Embryonic facial prominence (tissue), 1 donor: ENCODE results near the gene ARHGAP22.
"Not testable (repeated sequence)": the region's sequence is repeated elsewhere in the genome, so short reads cannot be mapped to it uniquely, and the experiment has no call there.

Experiments used
- DNase-seq: peaks from one replicate; pipeline ENCODE4 v3.0.0-alpha.2; 2016; ENCODE audit errors: extremely low spot score

The ARHGAP22 gene

DNA sequence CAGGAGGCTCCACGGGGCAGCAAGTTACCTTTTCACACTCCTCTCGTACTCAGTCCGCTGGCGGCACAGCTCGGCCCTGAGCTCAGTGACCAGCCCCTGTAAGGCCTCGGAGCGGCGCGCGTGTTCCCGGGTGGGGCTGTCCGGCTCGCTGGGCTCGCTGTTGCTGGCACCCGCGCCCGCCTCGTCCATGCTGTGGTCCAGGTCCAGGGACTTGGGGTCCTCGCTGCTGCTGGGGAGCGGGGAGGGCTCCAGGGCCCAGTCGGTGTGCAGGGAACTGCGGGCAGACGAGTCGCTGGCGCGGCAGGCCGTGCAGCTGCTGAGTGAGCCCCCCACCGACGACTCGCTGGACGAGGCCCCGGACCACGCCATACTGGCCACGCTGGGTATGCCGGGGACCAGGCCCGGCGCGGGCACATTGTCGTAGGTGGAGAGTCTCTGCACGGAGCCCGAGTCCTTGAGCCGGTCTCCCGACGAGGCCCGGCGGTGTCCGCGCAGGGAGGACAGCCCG is 154.6 kb downstream of the ARHGAP22 start:
- no peak for DNase-seq

DNA sequence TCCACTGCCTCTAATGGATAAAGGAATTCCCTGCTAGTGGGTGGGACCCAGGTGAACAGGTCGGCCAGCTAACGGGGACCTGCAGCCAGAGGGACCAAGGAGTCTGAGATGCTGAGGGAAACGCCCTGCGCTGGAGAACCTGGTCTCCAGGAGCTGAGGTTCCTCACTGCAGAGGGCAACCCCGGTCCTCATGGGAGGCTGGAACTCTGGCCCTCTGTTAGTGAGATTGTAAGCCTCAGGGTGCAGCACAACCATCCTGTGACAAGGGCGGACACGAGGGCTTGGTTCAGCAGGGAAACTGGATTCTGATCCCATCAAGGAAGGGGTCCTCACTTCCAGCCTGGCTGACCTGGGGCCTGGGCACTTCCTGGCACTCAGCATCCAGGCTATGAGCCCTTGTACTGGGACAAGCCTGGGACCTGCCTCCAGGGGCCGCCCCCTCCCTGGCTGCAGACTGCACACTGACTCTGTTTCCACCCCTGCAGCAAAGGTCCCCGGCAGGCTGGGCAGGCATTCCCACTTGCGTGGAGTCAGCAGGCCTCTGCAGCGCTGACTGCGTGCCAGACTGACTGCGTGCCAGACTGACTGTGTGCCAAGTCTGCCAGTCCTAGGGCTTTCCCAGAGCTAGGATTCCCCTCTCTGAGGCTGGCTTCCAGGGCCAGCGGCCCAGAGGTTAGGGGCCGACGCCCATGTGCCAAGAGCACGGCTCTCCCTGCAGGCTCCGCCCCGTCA is 155.2 kb downstream of the ARHGAP22 start:
- no peak for DNase-seq

DNA sequence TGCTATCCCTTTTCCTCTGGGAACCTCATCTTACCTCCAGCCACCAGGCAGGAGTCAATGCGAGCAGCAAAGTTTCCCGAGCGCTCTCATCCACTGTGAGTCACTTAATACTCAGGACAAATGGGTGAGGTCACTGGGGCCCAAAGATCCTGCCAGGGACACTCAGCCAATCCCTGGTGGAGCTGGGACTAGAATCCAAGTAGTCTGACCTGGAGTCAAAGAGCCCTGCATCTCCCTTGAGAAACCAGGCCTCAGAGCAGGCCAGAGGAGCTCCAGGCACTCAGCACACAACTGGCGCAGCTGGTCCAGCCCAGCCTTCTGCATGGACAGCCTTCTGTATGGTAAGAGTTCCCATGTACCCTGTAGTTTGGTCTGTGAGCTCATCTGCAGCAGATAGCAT is 156.1 kb downstream of the ARHGAP22 start:
- DNase-seq = no peak

DNA sequence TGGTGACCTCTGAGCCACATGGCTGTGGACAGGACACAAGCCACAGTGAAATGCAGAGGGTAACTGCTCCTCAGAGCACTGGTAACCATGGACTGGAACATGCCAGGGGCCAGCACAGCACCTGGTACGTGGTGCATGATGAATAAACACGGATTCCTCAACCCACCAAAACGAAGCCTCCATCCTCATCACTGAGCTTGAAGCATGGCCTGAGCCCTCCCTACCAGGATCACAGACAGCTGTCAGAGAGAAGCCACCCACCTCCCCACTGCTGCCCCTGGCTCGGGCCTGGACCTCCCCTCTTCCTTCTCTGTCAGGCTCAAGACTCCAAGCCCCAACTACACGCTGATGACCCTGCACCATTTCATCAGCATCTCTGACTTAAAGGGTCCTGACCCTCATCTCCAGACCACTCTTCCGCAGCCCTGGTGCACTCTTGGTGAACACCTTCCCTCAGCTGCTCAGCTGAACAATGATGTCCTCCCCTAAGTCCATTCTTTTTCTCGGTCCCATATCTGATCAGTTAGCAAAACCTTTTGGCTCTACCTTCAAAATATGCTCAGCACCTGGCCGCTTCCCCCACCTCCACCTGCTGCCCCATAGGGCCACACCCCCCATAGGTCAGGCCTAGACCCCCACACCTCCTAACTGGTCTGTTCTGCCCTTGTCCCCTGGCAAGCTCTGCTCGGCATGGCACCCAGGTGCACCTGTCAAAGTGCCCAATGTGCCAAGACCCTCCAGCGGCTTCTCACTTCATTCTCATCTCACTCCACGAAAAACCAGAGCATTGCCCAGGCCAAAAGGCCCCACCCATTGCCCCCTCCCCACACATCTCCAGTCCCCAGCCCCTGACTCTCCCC is 157.3 kb downstream of the ARHGAP22 start:
- DNase-seq = no peak

DNA sequence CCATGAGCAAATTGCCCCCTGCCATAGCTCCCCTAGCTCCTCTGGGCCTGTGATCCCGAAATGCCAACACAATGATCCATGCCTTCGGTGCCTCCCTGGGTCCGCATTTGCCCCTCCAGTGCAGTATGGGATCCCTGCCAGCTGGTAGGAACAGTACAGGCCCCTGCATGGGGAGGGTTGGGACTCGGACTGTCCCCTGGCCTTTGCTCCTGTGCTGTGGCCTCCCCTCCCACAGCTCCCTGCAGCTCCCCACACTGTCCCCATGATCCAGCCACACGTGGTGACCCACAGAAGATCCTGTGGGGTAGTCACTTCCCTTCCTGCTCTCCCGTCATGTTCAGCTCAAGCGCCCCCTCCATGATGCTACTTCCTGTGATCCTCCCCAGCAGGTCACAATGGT is 158.1 kb downstream of the ARHGAP22 start:
- DNase-seq = no peak

DNA sequence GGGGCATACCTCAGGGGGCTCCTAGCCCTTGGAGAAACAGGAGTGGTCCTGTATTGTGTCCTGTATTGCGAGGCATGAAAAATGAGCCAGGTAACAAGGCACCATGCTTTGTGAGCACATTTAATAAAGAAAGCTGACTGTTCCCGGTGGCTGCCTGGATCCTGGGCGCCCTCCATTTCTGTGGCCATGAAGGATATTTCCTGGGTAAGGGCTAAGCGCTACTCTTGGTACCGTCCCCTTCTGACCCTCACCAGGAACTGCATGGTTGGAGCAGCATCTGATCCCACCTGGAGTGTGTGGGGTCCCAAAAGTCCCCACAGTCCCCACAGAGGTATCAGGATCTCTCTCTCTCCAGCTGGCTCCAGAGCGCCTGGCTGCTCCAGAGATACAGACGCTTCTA is 158.9 kb downstream of the ARHGAP22 start:
- DNase-seq = no peak

DNA sequence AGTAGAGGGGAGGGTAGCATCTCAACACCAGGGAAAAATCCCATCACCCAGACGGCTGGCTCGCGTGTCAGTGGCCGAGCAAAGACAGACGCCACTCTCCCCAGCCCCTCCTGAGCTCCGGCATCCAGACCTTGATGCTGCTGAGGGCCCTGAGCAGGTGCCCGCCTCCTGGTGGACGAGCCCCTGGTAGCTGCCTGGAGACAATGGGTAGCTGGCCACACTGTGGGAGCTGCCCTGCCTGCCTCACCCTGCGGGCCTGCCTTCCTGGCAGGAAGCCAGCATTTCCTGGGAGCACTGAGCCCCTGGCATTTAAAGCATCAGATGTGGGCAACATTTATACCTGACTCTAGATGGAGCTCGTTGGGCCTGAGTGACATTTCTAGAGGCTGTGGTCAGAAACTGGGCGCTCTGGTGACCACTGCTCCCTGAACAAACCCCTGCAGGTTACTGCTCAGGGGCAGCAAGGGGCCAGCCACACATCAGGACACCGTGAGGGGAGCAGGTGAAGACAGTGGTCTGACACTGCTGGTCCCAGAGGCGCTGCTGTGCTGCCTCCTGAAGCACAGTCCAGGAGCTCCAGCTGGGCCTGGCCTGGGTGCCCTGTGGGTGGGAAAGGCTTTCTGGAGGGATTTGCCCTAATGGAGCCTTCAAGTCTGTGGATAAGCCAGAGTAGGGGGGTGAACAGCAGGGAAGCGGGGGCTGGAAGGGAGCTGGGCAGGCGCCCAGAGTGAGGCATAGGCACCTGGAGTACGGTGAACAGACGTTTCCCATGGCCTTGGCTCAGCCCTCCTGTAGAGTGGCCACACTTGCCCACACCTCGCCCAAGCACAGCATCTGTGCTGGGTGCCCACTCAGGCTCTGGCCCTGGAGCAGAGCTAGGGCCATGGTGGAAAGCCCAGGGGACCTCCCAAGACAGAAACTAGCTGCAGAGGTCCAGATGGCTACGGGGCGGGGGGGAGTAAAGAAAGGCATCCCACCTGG is 159.7 kb downstream of the ARHGAP22 start:
- no peak for DNase-seq

- DNase-seq = no peak
These were observed 160.6 kb downstream of the ARHGAP22 start for GRCh38 chr10:48444266-48444665.

DNA sequence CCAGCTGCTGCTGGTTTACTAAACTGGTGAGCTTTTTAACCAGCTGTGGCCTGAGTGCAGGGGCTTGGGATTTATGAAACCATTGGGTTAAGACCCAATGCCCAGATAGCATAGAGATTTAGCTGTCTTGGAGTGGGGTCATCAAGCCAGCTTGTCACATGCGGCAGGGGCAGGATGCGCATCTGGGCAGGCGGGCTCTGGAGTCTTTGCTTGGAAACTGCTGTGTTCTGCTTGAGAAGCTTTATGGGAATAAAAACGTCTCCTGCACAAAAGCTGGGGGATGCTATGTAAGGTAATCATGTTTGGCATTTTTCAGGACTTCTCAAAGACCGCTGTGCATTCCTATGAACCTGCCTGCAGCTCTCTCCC is 162.1 kb downstream of the ARHGAP22 start:
- no peak for DNase-seq

DNA sequence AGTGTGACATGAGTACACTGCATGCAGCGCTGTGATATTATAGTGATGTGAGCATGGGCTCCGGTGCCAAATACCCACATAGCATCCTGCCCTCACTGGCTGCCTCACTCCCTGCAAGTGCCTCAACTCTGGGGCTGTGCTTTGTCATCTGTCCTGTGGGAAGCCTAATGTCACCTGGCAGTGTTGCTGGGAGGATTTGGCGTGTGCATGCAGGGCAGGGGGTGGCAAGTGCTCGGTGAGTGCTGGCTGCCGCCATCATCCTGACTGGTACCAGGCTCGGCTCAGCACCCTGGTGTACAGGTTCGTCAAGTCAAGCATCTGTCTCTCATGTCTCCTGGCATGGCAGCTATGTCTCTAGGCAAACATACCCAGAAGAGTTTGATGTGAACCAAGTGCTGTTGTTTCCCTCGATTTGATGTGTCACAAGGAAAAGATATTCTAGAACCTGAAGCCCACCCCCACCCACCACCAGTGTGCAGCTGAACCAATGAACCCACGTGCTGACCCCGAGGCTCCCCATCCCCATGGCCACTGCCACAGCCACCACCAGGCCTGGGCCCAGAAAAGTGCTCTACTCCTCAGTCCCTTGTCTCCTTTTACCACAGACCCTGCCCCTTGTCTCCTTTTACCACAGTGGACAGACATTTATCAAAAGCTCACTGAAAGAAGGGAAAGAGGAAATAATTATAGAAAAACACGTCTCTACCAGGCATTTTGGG is 162.6 kb downstream of the ARHGAP22 start:
- no peak for DNase-seq

DNA sequence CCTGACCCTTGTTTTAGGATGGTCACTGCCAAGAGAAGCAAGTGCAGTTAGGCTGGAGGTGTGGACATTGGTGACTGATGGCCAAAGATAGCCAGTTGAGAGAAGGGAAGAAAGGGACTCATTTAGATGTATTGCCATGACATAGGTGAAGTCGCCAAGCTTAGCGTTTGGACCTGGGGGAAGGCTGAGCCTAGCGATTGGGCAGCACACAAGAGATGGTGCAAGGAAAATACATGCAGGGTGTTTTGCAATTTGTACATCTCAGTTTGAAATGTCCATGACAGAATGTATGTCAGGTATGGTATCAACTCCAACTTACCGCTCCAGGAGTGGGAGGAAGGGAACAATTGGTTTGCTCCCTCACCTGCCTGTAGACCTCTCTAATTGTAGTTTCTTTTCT is 164.1 kb downstream of the ARHGAP22 start:
- no peak for DNase-seq

- no peak for DNase-seq
These were observed 165.3 kb downstream of the ARHGAP22 start for GRCh38 chr10:48439581-48440041.

GRCh38 chr10:48439031-48439430 is 165.8 kb downstream of the ARHGAP22 start:
- no peak for DNase-seq

DNA sequence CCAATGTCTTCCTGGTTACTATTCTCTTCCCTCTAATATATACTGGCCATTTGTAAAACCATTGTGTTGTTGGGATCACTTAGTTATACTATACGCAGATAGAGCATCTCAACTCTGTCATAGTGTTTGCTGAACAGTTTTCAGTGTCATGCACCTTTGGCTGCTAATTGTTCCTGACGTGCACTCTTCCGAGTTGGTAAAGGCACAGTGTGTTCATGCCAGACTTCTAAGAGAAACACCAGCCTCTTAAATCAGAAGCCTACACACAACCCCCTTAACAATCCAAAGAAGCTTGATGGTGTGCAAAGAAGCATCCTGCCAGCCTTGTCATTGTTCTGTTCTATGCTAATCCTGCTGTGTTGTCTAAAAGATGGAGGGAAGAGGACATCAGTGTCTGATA is 167.3 kb downstream of the ARHGAP22 start:
- DNase-seq = no peak

- DNase-seq = no peak
These were observed 173.0 kb downstream of the ARHGAP22 start for GRCh38 chr10:48431871-48432270.

DNA sequence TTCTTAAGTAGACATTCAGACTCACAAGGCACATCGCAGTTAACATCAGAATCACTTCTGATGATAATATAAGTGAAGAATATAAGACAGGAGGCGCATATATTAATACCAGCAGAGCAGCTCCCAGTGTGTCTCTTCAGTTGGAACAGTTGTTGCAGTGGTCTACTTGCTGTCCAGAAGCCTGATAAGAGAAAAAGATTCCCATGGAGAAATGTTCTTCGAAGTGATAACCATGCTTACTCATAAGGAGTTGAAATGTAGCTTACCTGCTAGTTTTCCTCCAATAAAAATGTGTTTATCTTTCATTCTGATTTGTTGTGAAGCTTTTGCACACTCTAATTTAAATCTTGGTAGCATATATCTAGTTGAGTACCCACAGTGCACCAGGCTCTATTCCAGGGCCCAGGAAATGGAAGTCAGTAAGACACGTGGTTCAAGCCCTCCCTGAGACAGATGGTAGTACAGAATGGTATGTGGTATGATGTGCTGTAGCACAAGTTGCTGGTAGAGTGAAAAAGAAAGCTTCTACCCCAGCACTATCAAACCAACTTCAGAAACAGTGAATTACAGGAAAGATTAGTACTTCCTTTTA is 174.4 kb downstream of the ARHGAP22 start:
- no peak for DNase-seq

DNA sequence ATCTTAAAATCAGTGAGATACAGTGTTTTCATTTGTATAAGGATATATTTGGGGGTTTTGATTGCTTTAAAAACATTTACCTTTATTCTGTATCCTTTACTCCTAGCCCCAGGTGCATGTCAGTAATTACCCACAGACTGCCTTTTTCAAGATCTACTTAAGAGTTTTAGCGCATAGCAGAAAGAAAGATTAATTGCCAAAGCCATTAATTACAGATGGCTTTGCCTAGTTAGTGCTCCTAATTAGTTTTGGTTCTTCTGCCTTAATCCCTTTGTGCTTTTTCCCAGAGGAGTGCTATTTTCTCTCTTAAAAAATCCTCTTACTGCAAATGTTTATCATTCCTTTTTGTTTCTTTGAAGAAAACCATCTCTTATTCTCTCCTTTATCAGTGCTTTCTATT is 175.6 kb downstream of the ARHGAP22 start:
- no peak for DNase-seq

DNA sequence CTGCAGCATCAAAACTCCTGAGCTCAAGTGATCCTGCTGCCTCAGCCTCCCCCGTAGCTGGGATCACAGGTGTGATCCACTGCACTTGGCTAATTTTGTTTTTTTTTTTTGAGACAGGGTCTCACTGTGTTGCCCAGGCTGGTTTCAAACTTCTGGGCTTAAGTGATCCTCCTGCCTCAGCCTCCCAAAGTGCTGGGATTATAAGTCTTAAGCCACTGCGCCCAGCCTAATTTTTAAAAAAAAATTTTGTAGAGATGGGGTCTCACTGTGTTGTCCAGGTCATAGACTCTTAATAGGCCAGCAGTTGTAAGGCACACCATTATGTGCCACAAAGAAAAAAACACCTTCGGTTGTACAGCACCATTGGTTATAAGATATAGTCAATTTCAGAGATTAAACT is 176.0 kb downstream of the ARHGAP22 start:
- no peak for DNase-seq

GRCh38 chr10:48423884-48424283 is 181.0 kb downstream of the ARHGAP22 start:
- no peak for DNase-seq

DNA sequence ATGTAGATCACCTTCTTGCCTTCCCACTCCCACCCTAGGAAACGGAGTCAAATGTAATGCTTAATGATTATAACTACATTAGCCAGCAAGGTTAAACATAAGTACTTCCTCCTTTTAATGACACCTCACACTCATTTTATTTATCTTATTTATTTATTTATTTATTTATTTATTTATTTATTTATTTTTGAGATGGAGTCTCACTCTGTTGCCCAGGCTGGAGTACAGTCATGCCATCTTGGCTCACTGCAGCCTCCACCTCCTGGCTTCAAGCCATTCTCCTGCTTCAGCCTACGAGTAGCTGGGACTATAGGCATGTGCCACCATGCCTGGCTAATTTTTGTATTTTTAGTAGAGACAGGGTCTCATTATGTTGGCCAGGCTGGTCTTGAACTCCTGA is 183.0 kb downstream of the ARHGAP22 start:
- not testable (repeated sequence) for DNase-seq

GRCh38 chr10:48419714-48420113 is 185.2 kb downstream of the ARHGAP22 start:
- DNase-seq = no peak
